ENCODE data around the gene TRIP13.
"Not testable (repeated sequence)": the region's sequence is repeated elsewhere in the genome, so short reads cannot be mapped to it uniquely, and the experiment has no call there.

The TRIP13 gene

DNA sequence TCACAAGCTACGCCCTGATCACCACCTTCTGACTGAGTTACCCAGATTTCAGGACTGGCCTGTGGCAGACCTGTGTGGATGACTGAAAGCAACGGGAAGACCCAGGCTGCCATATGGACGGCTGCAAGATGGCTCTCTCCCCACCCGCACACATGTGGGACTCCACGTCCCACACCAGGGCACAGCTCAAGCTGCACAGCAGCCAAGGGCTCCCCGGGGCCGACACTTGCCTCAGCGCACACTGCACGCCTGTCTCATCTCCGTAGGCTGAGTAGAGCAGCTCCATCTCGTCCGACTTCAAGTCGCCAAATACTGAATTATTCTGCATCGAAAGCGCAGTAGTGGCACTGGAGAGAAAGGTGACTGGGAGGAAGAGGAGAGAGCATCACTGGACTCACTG is 14.6 kb upstream of the TRIP13 start:
- peaks cover 28 to 81% (median 75%) of the 10 kb centered on the region in 11 experiments; a peak in 21 of 22 replicates for H4K20me1 ChIP-seq
- H3K4me1 ChIP-seq: peaks cover 0 to 8% (median 0%) of the 10 kb centered on the region in 10 experiments; a peak in 4 of 20 replicates
- no peaks in the 10 kb centered on the region for H3K27me3 ChIP-seq
- H3K36me3 ChIP-seq: peaks cover 76 to 82% (median 80%) of the 10 kb centered on the region in 11 experiments
- no peak overlapping the region for H3K27ac ChIP-seq
- H3K9me3 ChIP-seq (replicated peaks in 1 of 11): peaks cover 0 to 10% (median 9%) of the 10 kb centered on the region in 11 experiments; a peak in 14 of 22 replicates
- H3K9ac ChIP-seq: no peak overlapping the region
- no peak overlapping the region for H3K4me3 ChIP-seq
- no peak for TF ChIP-seq Cebpa-rat (IDR thresholded peaks at IDR 0.05)
- no peak overlapping the region for H3K4me2 ChIP-seq

DNA sequence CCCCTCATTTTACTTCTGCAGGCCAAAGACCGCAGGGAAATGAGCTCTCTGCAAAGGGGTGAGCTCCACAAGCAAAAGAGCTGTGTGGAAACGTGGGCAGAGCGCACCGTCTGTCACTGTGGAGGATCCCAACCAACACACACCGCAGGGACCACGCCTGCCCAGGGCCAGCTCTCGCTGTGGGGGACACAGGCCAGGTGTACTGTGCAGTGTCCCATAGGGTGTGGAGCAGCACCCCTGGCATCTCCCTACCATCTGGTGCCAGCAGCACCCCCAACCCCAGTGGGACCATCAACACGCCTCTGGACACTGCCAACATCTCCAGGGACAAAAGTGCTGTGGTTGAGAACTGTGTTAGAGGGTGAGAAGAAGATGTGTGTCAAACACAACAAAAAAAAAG is 14.0 kb upstream of the TRIP13 start:
- H3K4me2 ChIP-seq, H3K4me3 ChIP-seq, H3K27ac ChIP-seq, H3K27me3 ChIP-seq, H3K4me1 ChIP-seq, H3K9ac ChIP-seq: not testable (repeated sequence)
- Histone ChIP-seq H3K9me3 (replicated peaks in 1 of 11) (peaks cover 0 to 16% (median 15%) of the 10 kb centered on the region in 11 experiments; a peak in 15 of 22 replicates), H3K36me3 (peaks cover 77 to 82% (median 80%) of the 10 kb centered on the region in 11 experiments), H4K20me1 (peaks cover 30 to 81% (median 75%) of the 10 kb centered on the region in 11 experiments; a peak in 21 of 22 replicates)

DNA sequence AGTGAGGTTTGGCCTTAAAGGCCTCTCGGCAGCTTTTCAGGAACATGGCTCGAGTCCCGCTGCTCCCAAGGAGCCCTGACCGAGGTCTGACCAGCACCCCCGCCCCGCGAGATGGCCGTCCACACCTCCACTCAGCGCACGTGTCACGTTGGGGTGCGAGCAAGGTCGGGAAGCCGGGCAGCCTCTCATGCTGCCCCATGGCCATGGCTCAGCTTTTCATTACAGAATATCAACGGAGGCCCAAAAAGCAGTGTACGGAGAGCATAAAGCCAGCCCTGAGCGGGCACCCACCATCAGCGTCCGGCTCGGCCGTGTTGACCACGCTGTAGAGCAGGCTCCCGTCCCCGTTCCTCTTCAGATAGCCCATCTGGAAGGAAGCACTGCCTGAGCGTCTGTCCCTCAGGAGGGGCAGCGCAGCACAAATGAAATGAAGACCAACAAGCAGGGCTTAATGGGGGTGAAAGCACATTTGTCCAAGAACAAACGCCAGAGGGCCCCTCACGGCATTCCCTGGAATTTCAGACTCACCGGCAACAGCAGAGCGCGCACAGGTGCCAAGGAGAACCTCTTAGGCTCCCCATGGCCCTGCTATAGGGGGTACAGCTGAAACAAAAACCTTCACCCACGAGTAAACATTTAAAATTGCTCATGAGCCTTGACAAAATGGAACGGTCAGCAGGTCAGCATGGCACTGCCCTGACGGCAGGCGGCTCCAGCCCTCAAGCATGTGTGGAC is 11.7 kb upstream of the TRIP13 start:
- no peak overlapping the region for H3K4me2 ChIP-seq
- no peak overlapping the region for H3K4me3 ChIP-seq
- H3K4me1 ChIP-seq: no peaks in the 10 kb centered on the region
- no peak overlapping the region for H3K9ac ChIP-seq
- no peaks in the 10 kb centered on the region for H3K27me3 ChIP-seq
- TF ChIP-seq Cebpa-rat (IDR thresholded peaks at IDR 0.05): no peak
- no peak overlapping the region for H3K27ac ChIP-seq
- H3K9me3 ChIP-seq (replicated peaks in 1 of 11): peaks cover 0 to 35% (median 25%) of the 10 kb centered on the region in 11 experiments; a peak in 15 of 22 replicates
- H3K36me3 ChIP-seq: peaks cover 79 to 82% (median 80%) of the 10 kb centered on the region in 11 experiments
- peaks cover 41 to 81% (median 77%) of the 10 kb centered on the region in 11 experiments; a peak in 21 of 22 replicates for H4K20me1 ChIP-seq

DNA sequence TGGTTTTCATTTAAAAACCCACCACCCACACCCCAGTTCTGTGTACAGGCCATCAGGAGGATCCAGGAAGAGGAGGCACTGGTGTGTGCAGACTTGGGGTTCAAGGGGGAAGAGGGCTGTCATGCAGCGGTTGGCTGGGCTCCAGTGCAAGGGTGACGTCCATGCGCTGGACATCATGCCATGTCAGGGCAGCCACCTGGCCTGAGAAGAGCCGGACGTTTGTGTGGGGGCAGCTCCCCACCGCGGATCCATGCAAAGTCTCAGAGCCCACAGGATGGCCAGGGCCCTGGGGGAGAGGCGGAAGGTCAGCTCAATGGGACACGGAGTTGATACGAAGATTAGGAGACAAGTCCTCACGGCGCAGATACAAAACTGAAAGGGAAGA is 11.1 kb upstream of the TRIP13 start:
- peaks cover 79 to 82% (median 80%) of the 10 kb centered on the region in 11 experiments for H3K36me3 ChIP-seq
- H3K4me1 ChIP-seq: no peaks in the 10 kb centered on the region
- H3K9me3 ChIP-seq (replicated peaks in 1 of 11): peaks cover 0 to 35% (median 25%) of the 10 kb centered on the region in 11 experiments; a peak in 15 of 22 replicates
- H3K4me3 ChIP-seq: no peak overlapping the region
- no peak for TF ChIP-seq Cebpa-rat (IDR thresholded peaks at IDR 0.05)
- no peak overlapping the region for H3K9ac ChIP-seq
- no peak overlapping the region for H3K4me2 ChIP-seq
- no peaks in the 10 kb centered on the region for H3K27me3 ChIP-seq
- H4K20me1 ChIP-seq: peaks cover 41 to 81% (median 78%) of the 10 kb centered on the region in 11 experiments; a peak in 21 of 22 replicates
- H3K27ac ChIP-seq: no peak overlapping the region

DNA sequence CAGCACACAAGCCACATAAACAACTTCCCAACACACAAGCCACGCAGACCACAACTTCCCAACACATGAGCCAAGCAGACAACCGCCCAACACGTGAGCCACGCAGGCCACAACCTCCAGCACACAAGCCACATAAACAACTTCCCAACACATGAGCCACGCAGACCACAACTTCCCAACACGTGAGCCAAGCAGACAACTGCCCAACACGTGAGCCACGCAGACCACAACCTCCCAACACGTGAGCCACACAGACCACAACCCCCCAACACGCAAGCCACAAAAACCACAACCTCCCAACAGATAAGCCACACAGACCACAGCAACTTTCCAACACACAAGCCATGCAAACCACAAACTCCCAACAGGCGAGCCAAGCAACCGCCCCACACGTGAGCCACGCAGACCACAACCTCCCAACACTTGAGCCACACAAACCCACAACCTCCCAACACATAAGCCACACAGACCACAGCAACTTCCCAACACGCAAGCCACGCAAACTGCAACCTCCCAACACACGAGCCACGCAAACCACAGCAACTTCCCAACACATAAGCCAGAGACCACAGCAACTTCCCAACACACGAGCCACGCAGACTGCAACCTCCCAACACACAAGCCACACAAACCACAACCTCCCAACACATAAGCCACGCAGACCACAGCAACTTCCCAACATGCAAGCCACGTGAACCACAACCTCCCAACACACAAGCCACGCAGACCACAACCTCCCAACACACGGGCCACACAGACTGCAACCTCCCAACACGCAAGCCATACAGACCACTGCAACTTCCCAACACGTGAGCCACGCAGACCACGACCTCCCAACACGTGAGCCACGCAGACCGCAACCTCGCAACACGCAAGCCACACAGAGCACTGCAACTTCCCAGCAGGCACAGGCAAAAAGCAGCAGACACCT is 10.2 kb upstream of the TRIP13 start:
- peaks cover 79 to 82% (median 80%) of the 10 kb centered on the region in 11 experiments for H3K36me3 ChIP-seq
- peaks cover 0 to 35% (median 25%) of the 10 kb centered on the region in 11 experiments; a peak in 15 of 22 replicates for H3K9me3 ChIP-seq (replicated peaks in 1 of 11)
- H3K4me1 ChIP-seq: no peaks in the 10 kb centered on the region
- H4K20me1 ChIP-seq: peaks cover 41 to 81% (median 80%) of the 10 kb centered on the region in 11 experiments; a peak in 21 of 22 replicates
- H3K4me3 ChIP-seq: no peak overlapping the region
- no peak for TF ChIP-seq Cebpa-rat (IDR thresholded peaks at IDR 0.05)
- H3K27ac ChIP-seq: no peak overlapping the region
- no peaks in the 10 kb centered on the region for H3K27me3 ChIP-seq
- H3K9ac ChIP-seq: no peak overlapping the region
- no peak overlapping the region for H3K4me2 ChIP-seq

DNA sequence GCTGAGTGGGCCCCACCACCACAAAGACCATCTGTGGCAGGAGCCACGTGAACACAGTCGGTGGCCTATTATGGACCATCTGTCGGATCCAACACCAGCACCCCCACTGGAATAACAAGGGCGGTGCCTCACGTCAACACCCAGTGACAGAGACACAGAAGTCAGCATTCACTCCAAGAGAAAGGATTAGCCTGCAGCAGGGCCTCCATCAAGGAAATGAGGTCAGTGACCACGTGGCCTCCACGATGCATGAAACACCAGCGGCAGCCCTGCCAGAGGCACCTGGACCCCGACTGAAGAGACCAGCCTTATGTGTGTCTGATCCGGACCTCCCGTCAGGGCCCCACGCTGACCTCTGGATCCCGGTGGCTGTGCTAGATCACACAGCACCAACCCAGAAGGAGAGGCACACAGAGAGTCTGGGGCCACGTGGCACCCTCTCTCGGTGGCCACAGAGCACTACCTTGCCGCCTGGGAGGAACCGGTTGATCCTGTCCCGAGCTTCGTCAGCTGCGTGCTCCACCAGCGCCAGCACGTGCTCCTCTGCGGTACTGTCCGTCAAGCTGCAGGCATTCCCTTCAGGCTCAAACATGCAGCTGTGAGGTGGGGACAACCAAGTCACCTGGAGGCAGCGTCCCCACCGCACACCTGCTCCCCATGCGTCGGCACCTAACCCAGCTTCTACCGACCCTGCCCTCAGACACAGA is 9.1 kb upstream of the TRIP13 start:
- Histone ChIP-seq H4K20me1 (peaks cover 41 to 84% (median 82%) of the 10 kb centered on the region in 11 experiments; a peak in 21 of 22 replicates), H3K36me3 (peaks cover 82 to 83% (median 83%) of the 10 kb centered on the region in 11 experiments), H3K9ac (no peak overlapping the region), H3K27ac (no peak overlapping the region), H3K4me3 (no peak overlapping the region), H3K27me3 (no peaks in the 10 kb centered on the region), H3K4me2 (no peak overlapping the region), H3K9me3 (replicated peaks in 1 of 11) (peaks cover 0 to 35% (median 25%) of the 10 kb centered on the region in 11 experiments; a peak in 15 of 22 replicates), H3K4me1 (no peaks in the 10 kb centered on the region)
- TF ChIP-seq Cebpa-rat (IDR thresholded peaks at IDR 0.05): no peak

DNA sequence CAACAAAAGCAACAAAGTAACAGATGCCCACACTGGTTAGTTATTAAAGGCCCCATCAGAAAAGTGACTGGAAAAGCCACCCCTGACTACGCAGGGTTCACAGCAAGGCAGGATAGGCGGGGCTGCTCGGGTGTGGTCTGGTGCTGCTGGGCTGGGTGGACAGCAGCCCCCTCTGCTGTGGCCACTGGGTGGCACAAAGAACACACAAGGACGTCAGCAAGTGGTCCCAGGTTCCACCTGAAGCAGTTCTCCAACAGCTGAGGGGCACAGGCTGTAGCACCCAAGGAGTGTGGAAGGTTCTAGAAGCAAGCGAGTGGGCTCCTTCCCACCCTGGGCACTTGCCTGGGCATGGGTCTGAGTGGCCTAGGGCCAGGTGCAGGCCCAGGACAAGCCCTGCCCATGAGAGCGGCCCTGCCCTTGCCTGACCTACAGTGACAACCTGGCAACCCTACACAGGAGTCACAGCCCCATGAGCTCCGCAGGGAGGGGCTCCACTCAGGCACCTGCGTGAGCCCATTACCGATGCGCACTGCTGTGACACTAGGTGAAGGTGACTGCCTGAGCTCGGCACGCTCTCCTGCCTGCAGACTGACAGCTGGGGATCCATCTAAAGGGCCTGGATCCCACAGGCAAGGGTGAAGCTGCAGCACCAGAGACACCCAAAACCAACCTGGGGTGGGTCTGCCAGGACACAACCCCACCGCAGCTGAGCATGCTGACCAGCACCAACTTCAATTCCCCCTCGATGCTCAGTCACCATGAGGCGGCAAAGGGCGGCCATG is 8.1 kb upstream of the TRIP13 start:
- Histone ChIP-seq H4K20me1 (peaks cover 41 to 93% (median 88%) of the 10 kb centered on the region in 11 experiments; a peak in 21 of 22 replicates), H3K4me3 (no peak overlapping the region), H3K4me1 (no peaks in the 10 kb centered on the region), H3K9me3 (replicated peaks in 1 of 11) (peaks cover 0 to 35% (median 25%) of the 10 kb centered on the region in 11 experiments; a peak in 15 of 22 replicates), H3K27me3 (no peaks in the 10 kb centered on the region), H3K27ac (no peak overlapping the region), H3K36me3 (peaks cover 91 to 93% (median 92%) of the 10 kb centered on the region in 11 experiments), H3K4me2 (no peak overlapping the region), H3K9ac (no peak overlapping the region)
- no peak for TF ChIP-seq Cebpa-rat (IDR thresholded peaks at IDR 0.05)

DNA sequence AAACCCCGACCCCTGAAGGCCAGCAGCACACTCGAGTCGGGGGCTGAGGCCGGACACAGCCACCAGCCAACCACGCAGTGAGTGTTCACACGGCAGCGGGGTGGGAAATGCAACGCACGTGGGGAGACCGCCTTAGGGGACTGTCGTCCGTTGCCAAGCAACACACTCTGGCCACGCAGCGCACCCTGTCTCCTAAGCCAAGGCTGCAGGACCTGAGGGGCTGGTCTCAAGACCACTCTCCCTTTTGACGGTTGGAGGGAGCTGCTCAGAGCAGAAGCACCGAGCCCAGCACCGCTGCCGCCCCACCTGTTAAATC is 7.6 kb upstream of the TRIP13 start:
- Histone ChIP-seq H3K4me2 (no peak overlapping the region), H3K4me3 (no peak overlapping the region), H4K20me1 (peaks cover 41 to 98% (median 93%) of the 10 kb centered on the region in 11 experiments; a peak in 21 of 22 replicates), H3K27me3 (no peaks in the 10 kb centered on the region), H3K9me3 (replicated peaks in 1 of 11) (peaks cover 0 to 35% (median 25%) of the 10 kb centered on the region in 11 experiments; a peak in 15 of 22 replicates), H3K27ac (no peak overlapping the region), H3K36me3 (peaks cover 96 to 98% (median 97%) of the 10 kb centered on the region in 11 experiments), H3K4me1 (peaks cover 0 to 4% (median 0%) of the 10 kb centered on the region in 10 experiments; a peak in 2 of 20 replicates), H3K9ac (no peak overlapping the region)
- TF ChIP-seq Cebpa-rat (IDR thresholded peaks at IDR 0.05): no peak

All from BLaER1 treated with 17β-estradiol and CSF1 and Interleukin-3, amounts not matched to agents 10 nM and 100 nM (cell line).